ENCODE data around the gene ENTPD7.
A peak's percentile ranks its signal among the peaks of the same experiment; 100 is the strongest.
"Not testable (repeated sequence)": the region's sequence is repeated elsewhere in the genome, so short reads cannot be mapped to it uniquely, and the experiment has no call there.

ENTPD7 gene

GRCh38 chr10:99742701-99743100, 83.4 kb downstream of the ENTPD7 start:
- no peak for DNase-seq (ENCODE audit: insufficient read length, low spot score)
- TF ChIP-seq CTCF (IDR thresholded peaks at IDR 0.05; ENCODE audit: insufficient read depth, missing control alignments), result no peak
- no peak for FAIRE-seq

GRCh38 chr10:99743841-99744240, 84.5 kb downstream of the ENTPD7 start:
- no peak for TF ChIP-seq CTCF (IDR thresholded peaks at IDR 0.05; ENCODE audit: insufficient read depth, missing control alignments)
- no peak for DNase-seq (ENCODE audit: insufficient read length, low spot score)
- no peak for FAIRE-seq

- DNase-seq (ENCODE audit: insufficient read length, low spot score); FAIRE-seq: not testable (repeated sequence)
Measured at GRCh38 chr10:99746166-99746565, 86.9 kb downstream of the ENTPD7 start.

- FAIRE-seq, result no peak
- DNase-seq (ENCODE audit: insufficient read length, low spot score), result no peak
- TF ChIP-seq CTCF (IDR thresholded peaks at IDR 0.05; ENCODE audit: insufficient read depth, missing control alignments), result no peak
Measured at GRCh38 chr10:99748823-99749451, 89.6 kb downstream of the ENTPD7 start.

GRCh38 chr10:99750641-99751040, 91.3 kb downstream of the ENTPD7 start:
- DNase-seq (ENCODE audit: insufficient read length, low spot score) (no peak), FAIRE-seq (peak; percentile 21)
- no peak for TF ChIP-seq CTCF (IDR thresholded peaks at IDR 0.05; ENCODE audit: insufficient read depth, missing control alignments)

- FAIRE-seq, result no peak
- TF ChIP-seq CTCF (IDR thresholded peaks at IDR 0.05; ENCODE audit: insufficient read depth, missing control alignments), result no peak
- DNase-seq (ENCODE audit: insufficient read length, low spot score), result no peak
Measured at GRCh38 chr10:99754670-99755069, 95.4 kb downstream of the ENTPD7 start.
